Ovary (tissue), 3 donors: ENCODE results near the gene SLCO2A1.

Experiments used
- POLR2A ChIP-seq: fragments of 450-650 bp; IDR thresholded peaks from one replicate; pipeline ENCODE4 v1.6.1; 2017; ENCODE audit warnings: antibody characterized with exemption, mild to moderate bottlenecking, moderate library complexity
- TF ChIP-seq, protein P1 (sequence below), 3 donors: fragments of 450-650 bp in 2 of 3; fragments of 200-600 bp in 1 of 3; IDR thresholded peaks; one replicate each; pipeline versions ENCODE4 v1.5.1 to v1.8.0; 2016 to 2022; ENCODE audit warnings: antibody characterized with exemption in 3 of 3, mild to moderate bottlenecking in 1 of 3
- donor health status: DM: no; HTN: no; CAD: no.

GRCh38 chr3:133910422-133910821 lies 119.3 kb downstream of the SLCO2A1 start:
- TF ChIP-seq, protein P1, sequence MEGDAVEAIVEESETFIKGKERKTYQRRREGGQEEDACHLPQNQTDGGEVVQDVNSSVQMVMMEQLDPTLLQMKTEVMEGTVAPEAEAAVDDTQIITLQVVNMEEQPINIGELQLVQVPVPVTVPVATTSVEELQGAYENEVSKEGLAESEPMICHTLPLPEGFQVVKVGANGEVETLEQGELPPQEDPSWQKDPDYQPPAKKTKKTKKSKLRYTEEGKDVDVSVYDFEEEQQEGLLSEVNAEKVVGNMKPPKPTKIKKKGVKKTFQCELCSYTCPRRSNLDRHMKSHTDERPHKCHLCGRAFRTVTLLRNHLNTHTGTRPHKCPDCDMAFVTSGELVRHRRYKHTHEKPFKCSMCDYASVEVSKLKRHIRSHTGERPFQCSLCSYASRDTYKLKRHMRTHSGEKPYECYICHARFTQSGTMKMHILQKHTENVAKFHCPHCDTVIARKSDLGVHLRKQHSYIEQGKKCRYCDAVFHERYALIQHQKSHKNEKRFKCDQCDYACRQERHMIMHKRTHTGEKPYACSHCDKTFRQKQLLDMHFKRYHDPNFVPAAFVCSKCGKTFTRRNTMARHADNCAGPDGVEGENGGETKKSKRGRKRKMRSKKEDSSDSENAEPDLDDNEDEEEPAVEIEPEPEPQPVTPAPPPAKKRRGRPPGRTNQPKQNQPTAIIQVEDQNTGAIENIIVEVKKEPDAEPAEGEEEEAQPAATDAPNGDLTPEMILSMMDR (IDR thresholded peaks at IDR 0.05), result no peak
- TF ChIP-seq POLR2A, result no peak
